Measurements from ENCODE around the gene LCN12.

GRCh38 chr9:136963751-136964150, 11.7 kb downstream of the LCN12 start:
- no peak for TF ChIP-seq GATA2 (IDR thresholded peaks at IDR 0.05; ENCODE audit: low read depth, low read length)
- TF ChIP-seq GATA3 (IDR thresholded peaks at IDR 0.05; ENCODE audit: low read depth, low read length): no peak

Measured in SH-SY5Y (cell line).